GM19395 (cell line): ENCODE data around the gene DNMT3L.
"Not testable (repeated sequence)": the region's sequence is repeated elsewhere in the genome, so short reads cannot be mapped to it uniquely, and the experiment has no call there.

Source experiments
- ATAC-seq: cut with Tn5 transposase; IDR thresholded peaks from one replicate; pipeline ENCODE4 v1.9.1; 2021; ENCODE audit warnings: mild to moderate bottlenecking, moderate library complexity; ENCODE audit not compliant: unreplicated experiment

Gene DNMT3L

DNA sequence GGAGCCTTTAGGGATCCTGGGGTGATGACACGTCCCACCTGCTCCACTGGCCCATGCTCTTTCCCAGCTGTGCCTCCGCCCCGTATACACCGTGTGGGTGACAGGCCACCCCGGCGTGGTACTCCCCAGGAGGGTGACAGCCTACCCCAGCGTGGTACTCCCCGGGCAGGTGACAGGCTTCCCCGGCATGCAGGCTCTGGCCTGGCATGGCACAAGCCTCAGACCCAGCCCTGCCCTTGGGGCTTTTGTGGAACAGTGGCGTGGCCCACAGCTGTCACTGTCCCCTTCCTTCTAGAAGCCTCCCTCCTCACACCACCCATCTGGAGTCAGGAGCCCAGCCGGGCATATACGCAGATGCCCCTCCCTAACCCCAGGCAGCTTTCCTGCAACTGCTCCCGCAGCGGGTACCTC lies 33.5 kb upstream of the DNMT3L start:
- ATAC-seq = no peak

- no peak for ATAC-seq
Measured at GRCh38 chr21:44294391-44295162, 32.9 kb upstream of the DNMT3L start.

GRCh38 chr21:44293551-44294231 lies 32.0 kb upstream of the DNMT3L start:
- no peak for ATAC-seq

DNA sequence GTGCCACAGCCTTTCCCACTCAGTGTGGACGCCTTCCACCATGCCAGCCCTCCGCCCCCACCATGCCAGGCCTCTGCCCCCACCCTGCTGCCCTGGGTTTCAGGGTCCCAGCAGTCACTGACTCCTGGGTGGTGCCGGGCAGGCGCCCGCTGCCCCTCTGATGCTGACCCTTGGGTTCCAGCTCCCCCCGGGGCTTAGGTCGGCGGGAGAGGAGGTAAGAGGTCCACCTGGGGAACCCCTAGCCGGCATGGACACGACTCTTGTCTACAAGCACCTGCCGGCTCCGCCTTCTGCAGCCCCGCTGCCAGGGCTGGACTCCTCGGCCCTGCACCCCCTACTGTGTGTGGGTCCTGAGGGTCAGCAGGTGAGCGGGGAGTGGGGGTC lies 31.1 kb upstream of the DNMT3L start:
- ATAC-seq = no peak

DNA sequence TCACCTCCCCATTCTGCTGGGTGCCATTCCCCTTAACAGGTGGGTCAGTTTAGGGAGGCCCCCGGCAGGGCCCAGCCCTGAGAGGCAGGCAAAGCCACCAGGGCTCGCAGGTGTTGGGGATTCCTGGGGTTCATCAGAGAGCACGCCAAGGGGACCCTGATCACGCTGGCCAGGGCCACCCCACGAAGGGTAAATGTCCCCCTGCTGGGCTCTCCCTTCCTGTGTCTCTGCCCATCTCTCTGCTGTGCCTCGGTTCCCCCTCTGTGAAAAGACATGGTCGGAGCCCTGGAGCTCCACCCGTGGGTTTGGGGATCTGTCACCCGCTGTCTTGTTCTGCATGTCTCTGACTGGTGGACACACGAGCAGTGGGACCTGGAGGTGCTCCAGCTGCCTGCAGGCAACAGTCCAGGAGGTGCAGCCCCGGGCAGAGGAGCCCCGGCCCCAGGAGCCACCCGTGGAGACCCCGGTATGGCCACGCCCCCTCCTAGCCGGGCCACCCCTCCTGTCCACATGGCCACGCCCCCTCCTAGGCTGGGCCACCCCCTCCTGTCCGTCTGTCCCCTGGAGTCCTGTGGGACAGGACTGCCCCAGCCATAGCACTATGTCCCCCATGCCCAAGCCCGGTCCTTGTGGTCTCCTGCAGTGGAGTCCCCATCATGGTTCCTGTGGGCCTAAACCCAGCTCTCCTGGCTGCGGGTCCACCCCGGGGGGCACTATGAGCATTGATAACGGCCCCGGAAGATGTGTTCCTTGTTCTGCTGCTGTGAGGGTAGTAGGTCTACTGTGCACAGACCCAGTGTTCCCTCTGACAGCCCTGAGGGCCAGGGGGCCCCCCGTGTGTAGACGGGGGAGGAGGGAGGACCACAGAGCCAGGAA lies 30.5 kb upstream of the DNMT3L start:
- no peak for ATAC-seq

DNA sequence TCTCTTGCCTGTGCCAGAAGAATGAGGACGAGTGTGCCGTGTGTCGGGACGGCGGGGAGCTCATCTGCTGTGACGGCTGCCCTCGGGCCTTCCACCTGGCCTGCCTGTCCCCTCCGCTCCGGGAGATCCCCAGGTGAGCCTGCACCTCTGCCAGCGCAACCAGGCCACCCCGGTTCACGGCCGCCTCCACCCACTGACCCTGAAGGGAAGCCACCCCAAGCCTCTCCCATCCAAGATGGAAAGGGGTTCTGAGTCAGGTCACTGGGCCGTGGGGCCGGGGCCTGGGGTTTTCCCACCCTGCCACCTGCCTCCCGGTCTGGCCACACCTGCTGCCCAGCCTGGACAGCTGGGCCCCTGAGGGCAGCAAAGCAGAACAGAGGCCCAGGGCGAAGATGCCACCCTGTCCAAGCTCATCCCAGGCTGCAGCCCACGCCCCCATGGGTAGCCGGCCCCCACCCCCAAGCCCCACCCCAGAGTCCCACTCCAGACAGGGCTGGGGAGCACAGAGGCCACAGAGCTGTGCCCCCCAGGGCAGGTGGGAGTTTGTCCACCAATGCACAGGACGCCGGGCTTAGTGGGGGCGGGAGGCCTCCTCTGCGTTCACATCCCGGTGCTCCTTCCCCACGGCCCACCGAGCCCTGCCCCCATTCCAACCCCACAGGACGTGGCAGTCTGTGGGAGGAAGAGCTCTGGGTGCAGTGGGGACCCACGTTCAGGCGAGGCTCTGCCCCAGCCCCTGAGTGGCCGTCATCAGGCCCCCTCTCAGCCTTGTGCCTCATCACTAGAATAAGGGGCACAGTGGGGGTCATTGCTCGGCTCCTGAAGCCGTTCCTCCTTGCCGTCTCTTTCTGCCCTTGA lies 29.6 kb upstream of the DNMT3L start:
- ATAC-seq = no peak

DNA sequence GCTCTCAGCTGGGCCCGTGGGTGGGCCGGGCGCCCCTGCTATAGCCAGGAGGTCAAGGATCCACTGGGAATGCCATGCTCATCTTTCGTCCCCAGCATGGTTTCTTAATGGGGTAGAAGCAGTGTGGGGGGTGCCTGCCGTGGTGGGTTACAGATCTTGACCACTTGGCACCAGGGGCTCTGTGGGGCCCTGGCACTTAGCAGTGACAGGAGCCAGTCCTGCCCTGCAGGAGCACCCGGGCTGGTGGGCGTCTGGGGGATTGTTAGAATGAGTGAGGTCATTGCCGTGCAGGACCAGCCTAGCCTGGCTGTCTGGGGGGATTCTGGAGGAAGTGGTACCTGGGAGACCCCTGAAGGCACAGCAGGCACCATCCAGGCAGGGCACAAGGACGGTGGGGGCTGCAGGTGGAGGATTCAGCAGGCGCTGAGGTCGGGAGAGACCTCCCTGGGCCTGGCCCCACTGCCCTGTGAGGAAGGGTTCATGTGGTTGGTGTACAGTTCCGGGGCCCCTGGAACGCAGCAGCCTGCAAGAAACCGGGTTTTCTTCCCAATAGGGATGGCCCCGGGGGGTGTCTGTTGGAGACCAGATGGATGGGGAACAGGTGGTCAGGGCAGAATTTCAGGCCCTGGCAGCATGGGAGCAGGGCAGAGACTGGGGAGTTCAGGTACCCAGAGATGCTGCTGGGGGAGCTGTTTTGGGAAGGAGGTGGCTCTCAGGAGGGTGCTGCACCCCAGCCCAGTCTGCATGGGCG lies 28.8 kb upstream of the DNMT3L start:
- ATAC-seq = no peak

DNA sequence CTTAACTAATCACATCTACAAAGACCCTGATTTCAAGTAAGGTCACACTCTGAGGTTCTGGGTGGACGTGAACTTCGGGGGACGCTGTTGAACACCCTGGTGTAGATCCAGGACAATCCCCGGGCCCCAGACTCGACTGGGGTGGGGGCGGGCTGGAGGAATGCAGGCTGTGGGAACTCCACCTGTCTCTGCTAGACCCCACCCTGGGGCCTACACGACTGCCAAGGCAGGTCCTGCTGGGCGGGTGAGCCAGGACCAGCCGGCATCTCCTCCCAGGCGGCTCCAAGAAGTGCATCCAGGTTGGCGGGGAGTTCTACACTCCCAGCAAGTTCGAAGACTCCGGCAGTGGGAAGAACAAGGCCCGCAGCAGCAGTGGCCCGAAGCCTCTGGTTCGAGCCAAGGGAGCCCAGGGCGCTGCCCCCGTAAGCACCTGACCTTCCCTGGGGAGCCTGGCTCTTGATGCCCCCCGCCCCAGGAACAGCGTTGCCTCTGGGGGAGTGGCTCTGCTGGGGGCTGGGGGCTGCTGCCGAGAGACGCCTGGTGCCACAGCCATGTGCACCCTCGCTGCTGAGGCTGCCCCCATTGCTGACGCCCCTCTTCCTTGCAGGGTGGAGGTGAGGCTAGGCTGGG lies 27.8 kb upstream of the DNMT3L start:
- no peak for ATAC-seq

DNA sequence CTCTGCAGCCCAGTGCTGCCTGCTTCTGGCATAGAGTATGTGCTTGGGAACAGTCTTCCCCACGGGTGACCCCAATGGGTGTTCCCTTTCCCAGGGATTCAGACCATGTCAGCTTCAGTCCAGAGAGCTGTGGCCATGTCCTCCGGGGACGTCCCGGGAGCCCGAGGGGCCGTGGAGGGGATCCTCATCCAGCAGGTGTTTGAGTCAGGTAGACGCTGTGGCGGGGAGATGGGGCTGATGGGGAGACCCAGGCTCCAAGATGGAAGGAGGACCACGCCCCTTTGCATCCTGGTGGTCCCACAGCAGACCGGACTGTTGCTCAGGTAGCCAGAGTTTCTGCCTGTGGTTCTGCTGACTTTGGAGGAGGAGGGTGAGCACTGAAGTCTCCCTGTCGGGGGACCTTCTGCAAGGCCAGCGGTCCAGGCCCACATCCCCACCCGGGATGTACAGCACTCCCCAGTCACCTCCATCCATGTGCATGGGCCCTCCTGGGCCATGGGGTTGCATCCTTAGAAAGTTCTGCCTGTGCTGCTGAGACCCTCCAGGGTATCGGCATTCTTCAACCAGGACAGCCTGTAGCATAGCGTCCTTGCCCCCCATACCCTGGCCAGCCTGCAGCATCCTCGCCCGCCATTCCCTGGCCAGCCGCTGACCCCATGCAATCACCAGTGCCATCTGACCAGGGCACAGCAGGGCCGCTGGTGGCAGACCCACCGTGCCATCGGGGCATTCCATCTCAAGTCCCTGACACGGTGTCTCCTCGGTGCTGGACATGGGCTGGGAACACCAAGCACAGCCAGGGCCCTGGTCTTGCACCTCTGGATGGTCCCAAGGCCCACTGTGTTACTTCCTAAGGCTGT lies 26.8 kb upstream of the DNMT3L start:
- ATAC-seq = no peak

- ATAC-seq = no peak
Measured at GRCh38 chr21:44286716-44287632, 25.3 kb upstream of the DNMT3L start.

- ATAC-seq = no peak
Measured at GRCh38 chr21:44286086-44286715, 24.5 kb upstream of the DNMT3L start.

GRCh38 chr21:44285138-44285992 lies 23.7 kb upstream of the DNMT3L start, which contains the start of gene AIRE:
Gene AIRE (plus strand): TSS chr21:44285876. CDS start chr21:44286007, 131 bp downstream.
- no peak for ATAC-seq

- no peak for ATAC-seq
Measured at GRCh38 chr21:44283948-44284347, 22.3 kb upstream of the DNMT3L start.

- not testable (repeated sequence) for ATAC-seq
Measured at GRCh38 chr21:44283211-44283785, 21.6 kb upstream of the DNMT3L start.

DNA sequence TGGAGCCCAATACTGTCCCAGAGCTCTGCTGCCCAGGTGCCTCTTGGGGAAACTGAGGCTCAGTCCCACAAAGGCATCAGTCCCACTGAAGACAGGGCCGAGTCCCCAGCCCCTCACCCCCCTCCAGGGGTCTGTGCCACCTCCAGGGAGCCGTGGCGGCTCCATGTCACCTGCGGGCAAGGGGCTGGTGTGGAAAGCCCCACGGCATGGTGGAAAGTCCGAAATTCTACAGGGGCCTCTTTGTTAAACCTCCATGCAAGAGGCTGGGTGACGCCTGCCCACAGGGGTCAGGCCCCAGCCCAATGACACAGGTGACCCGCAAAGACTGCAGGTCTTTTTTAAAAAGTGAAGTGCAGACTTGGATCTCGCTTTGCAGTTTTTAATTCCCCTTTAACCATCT lies 20.7 kb upstream of the DNMT3L start:
- no peak for ATAC-seq

GRCh38 chr21:44281801-44282200 lies 20.1 kb upstream of the DNMT3L start:
- no peak for ATAC-seq
